ENCODE measurements around the gene MOSMO. TPM values are rescaled to one million over a fixed set of nuclear protein-coding genes. Genes with fewer than 3 reads are reported as not detected.
"Not testable (repeated sequence)": the region's sequence is repeated elsewhere in the genome, so short reads cannot be mapped to it uniquely, and the experiment has no call there.

MOSMO gene
- total RNA-seq, 1 donor from 2014 or later = 13.0 TPM

DNA sequence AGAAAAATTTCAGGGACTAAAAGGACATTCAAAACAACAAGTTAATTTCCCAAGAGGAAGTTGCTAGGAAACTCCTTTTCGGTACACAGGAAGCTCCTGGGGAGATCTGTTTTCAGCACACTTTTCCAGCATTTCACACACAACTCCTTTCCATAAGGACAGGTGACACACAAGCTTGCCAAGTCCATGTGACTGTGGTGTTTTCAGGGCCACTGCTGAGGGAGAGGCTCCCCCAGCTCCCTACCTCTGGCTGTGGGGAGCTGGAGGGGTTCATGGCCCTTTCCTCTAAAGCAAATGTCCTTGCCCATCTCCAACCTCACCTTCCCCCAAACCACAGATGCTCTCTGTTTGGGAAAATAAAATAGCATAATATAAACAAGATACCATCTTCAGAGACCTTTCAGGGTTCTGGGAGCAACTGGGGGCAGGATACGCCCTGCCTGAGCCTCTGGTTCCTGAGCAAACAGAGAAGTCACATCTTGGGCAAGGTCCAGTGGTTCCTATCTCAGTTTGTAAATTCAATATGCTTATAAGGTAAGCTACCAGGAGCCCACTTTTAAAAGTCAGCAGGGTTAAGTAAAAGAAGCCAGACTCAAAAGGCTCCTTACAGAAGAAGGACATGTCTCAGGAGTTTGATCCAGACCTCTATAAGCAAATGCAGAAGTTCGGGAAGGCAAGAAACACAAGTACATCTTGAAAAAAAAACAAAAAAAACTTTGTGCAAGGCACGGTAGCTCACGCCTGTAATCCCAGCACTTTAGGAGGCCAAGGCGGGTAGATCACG, 10.0 kb upstream of the MOSMO start:
- Mint-ChIP-seq H3K4me1 (ENCODE audit: low read depth, unreplicated experiment) (peaks cover 3% of the 10 kb centered on the region), H3K9me3 (ENCODE audit: unreplicated experiment) (peaks cover 2% of the 10 kb centered on the region), H3K36me3 (ENCODE audit: unreplicated experiment) (no peaks in the 10 kb centered on the region), H3K27me3 (ENCODE audit: unreplicated experiment) (peaks cover 2% of the 10 kb centered on the region), H3K27ac (ENCODE audit: unreplicated experiment) (no peak overlapping the region), H3K4me3 (ENCODE audit: unreplicated experiment) (no peak overlapping the region)
- TF ChIP-seq CTCF (IDR thresholded peaks at IDR 0.05; ENCODE audit: partially characterized antibody, unreplicated experiment) = no peak
- DNase-seq = no peak

GRCh38 chr16:22001591-22001990, 6.3 kb upstream of the MOSMO start:
- Mint-ChIP-seq H3K4me3 (ENCODE audit: unreplicated experiment) (no peak overlapping the region), H3K27me3 (ENCODE audit: unreplicated experiment) (peaks cover 2% of the 10 kb centered on the region), H3K27ac (ENCODE audit: unreplicated experiment) (no peak overlapping the region), H3K4me1 (ENCODE audit: low read depth, unreplicated experiment) (peaks cover 19% of the 10 kb centered on the region), H3K36me3 (ENCODE audit: unreplicated experiment) (no peaks in the 10 kb centered on the region), H3K9me3 (ENCODE audit: unreplicated experiment) (peaks cover 4% of the 10 kb centered on the region)
- no peak for TF ChIP-seq CTCF (IDR thresholded peaks at IDR 0.05; ENCODE audit: partially characterized antibody, unreplicated experiment)
- DNase-seq = no peak

- H3K4me1 Mint-ChIP-seq (ENCODE audit: low read depth, unreplicated experiment) = peaks cover 24% of the 10 kb centered on the region
- not testable (repeated sequence) for H3K4me3 Mint-ChIP-seq (ENCODE audit: unreplicated experiment); DNase-seq; H3K27ac Mint-ChIP-seq (ENCODE audit: unreplicated experiment); H3K27me3 Mint-ChIP-seq (ENCODE audit: unreplicated experiment); H3K36me3 Mint-ChIP-seq (ENCODE audit: unreplicated experiment); H3K9me3 Mint-ChIP-seq (ENCODE audit: unreplicated experiment)
Observed at GRCh38 chr16:22002047-22002446, 5.9 kb upstream of the MOSMO start.

DNA sequence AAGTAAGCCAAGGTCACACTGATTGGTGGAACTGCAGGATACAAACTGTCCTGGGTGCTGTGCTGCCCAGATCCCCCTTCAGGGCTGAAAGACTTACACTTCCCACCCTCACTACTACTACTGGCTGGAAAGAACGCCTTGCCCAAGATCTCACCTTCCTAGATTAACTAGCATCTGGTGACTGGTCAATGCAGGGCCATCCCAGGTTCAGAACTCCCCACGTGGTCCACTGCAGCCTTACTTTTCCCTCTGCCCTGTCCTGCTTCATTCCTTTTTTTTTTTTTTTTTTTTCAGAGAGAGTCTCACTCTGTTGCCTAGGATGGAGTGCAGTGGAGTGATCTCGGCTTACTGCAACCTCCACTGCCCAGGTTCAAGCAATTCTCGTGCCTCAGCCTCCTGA, 4.7 kb upstream of the MOSMO start:
- no peak for DNase-seq
- H3K4me3 Mint-ChIP-seq (ENCODE audit: unreplicated experiment) = no peak overlapping the region

GRCh38 chr16:22004341-22004740, 3.6 kb upstream of the MOSMO start:
- Mint-ChIP-seq H3K36me3 (ENCODE audit: unreplicated experiment) (no peaks in the 10 kb centered on the region), H3K4me3 (ENCODE audit: unreplicated experiment) (peak overlapping the region; percentile 39), H3K27ac (ENCODE audit: unreplicated experiment) (peak overlapping the region; percentile 65), H3K9me3 (ENCODE audit: unreplicated experiment) (peaks cover 13% of the 10 kb centered on the region), H3K4me1 (ENCODE audit: low read depth, unreplicated experiment) (peaks cover 30% of the 10 kb centered on the region), H3K27me3 (ENCODE audit: unreplicated experiment) (peaks cover 11% of the 10 kb centered on the region)
- TF ChIP-seq CTCF (IDR thresholded peaks at IDR 0.05; ENCODE audit: partially characterized antibody, unreplicated experiment) = no peak
- no peak for DNase-seq

More for the DNA sequence above, 4.7 kb upstream of the MOSMO start:
- peaks cover 11% of the 10 kb centered on the region for H3K9me3 Mint-ChIP-seq (ENCODE audit: unreplicated experiment)
- H3K4me1 Mint-ChIP-seq (ENCODE audit: low read depth, unreplicated experiment) = peaks cover 28% of the 10 kb centered on the region
- no peak overlapping the region for H3K27ac Mint-ChIP-seq (ENCODE audit: unreplicated experiment)
- peaks cover 7% of the 10 kb centered on the region for H3K27me3 Mint-ChIP-seq (ENCODE audit: unreplicated experiment)
- no peak for TF ChIP-seq CTCF (IDR thresholded peaks at IDR 0.05; ENCODE audit: partially characterized antibody, unreplicated experiment)
- no peaks in the 10 kb centered on the region for H3K36me3 Mint-ChIP-seq (ENCODE audit: unreplicated experiment)

Measured in glutamatergic neuron (in vitro differentiated cells).